HS-27A (cell line): Measurements from ENCODE around the gene JUNB.

ENCODE experiments used
- DNase-seq: peaks from one replicate; pipeline ENCODE4 v3.0.0-alpha.2; 2012; ENCODE audit warnings: low read depth, missing footprints

JUNB gene

GRCh38 chr19:12842511-12842910, 51.2 kb downstream of the JUNB start:
- DNase-seq: no peak
